Endothelial cell of umbilical vein (primary cell): Measurements from ENCODE around the gene GRAMD4. TPM values are rescaled to one million over a fixed set of nuclear protein-coding genes. Genes with fewer than 3 reads are reported as not detected.

ENCODE experiments used
- BruUV-seq: library from RNA; stranded (reverse); fragments of 400-500 nt; replicated peaks from 2 replicates; lab custom pipeline; 2021; lab: Mats Ljungman, UMichigan
- CTCF ChIA-PET: fragments of 300-600, 350-600 bp; sonication (Branson Sonifier 250); formaldehyde crosslinking; loops from one replicate; lab custom pipeline; 2021; ENCODE audit warnings: antibody characterized with exemption, inconsistent platforms; lab: Charles Lee
- POLR2A ChIA-PET: fragments of 300-600, 350-600 bp; sonication (Branson Sonifier 250); formaldehyde crosslinking; loops from one replicate; lab custom pipeline; 2021; ENCODE audit warnings: antibody characterized with exemption, inconsistent platforms; lab: Charles Lee
- DNase-seq: peaks from one replicate; pipeline ENCODE4 v3.0.0-alpha.2; 2011; ENCODE audit warnings: low read depth, low spot score
- FAIRE-seq: peaks from 2 replicates; lab custom pipeline; 2011; peaks lifted over from hg19 to GRCh38; lab: Jason Lieb, UNC
- H2AFZ ChIP-seq: 2 replicates; pipeline ENCODE4 v1.6.0; 2012; ENCODE audit warnings: low read depth, low read length, control low read depth, inconsistent platforms
- H3K27ac ChIP-seq: 2 replicates; pipeline ENCODE4 v1.5.1; 2011; ENCODE audit warnings: low read depth, mild to moderate bottlenecking, control low read depth, low read length, moderate library complexity; ENCODE audit not compliant: insufficient read depth
- H3K27me3 ChIP-seq, 2 experiments: 2 replicates each; pipeline versions ENCODE4 v1.6.0 to v1.6.1; 2011; ENCODE audit warnings: low read length in 2 of 2, mixed read lengths in 1 of 2; ENCODE audit not compliant: control insufficient read depth in 2 of 2, insufficient read depth in 2 of 2
- H3K36me3 ChIP-seq, 2 experiments: 2 replicates in 1 of 2; 3 replicates in 1 of 2; pipeline ENCODE4 v1.5.1; 2011; ENCODE audit warnings: low read length in 2 of 2, mild to moderate bottlenecking in 1 of 2, moderate library complexity in 1 of 2; ENCODE audit not compliant: control insufficient read depth in 2 of 2, insufficient read depth in 2 of 2; ENCODE audit errors: extremely low read depth in 1 of 2
- H3K4me1 ChIP-seq: 3 replicates; pipeline ENCODE4 v1.5.1; 2011; ENCODE audit warnings: mild to moderate bottlenecking, low read length; ENCODE audit not compliant: control insufficient read depth, insufficient read depth; ENCODE audit errors: extremely low read depth
- H3K4me2 ChIP-seq: 2 replicates; pipeline ENCODE4 v1.6.1; 2011; ENCODE audit warnings: low read length, control low read depth, mixed read lengths; ENCODE audit not compliant: insufficient read depth
- H3K4me3 ChIP-seq, 3 experiments: fragments of 200-600 bp in 1 of 3; sonication (generic), shearing (Covaris generic) in 1 of 3; replicated peaks in 1 of 3; 2 replicates each; pipeline ENCODE4 v1.5.1; 2011 to 2016; ENCODE audit warnings: control low read depth in 3 of 3, low read length in 3 of 3, mild to moderate bottlenecking in 2 of 3, inconsistent platforms in 1 of 3, low read depth in 1 of 3, moderate library complexity in 1 of 3; ENCODE audit not compliant: insufficient read depth in 1 of 3
- H3K79me2 ChIP-seq: 2 replicates; pipeline ENCODE4 v1.6.0; 2012; ENCODE audit warnings: low read length, inconsistent platforms; ENCODE audit not compliant: control insufficient read depth, insufficient read depth
- H3K9ac ChIP-seq: replicated peaks from 2 replicates; pipeline ENCODE3; 2011; ENCODE audit warnings: low read length, control low read depth; ENCODE audit not compliant: insufficient read depth; ENCODE audit errors: extremely low read depth
- H3K9me1 ChIP-seq: replicated peaks from 3 replicates; pipeline ENCODE4 v1.6.0; 2011; ENCODE audit warnings: mild to moderate bottlenecking, low read length; ENCODE audit not compliant: control insufficient read depth, insufficient read depth; ENCODE audit errors: extremely low read depth
- H3K9me3 ChIP-seq: replicated peaks from 2 replicates; pipeline ENCODE4 v1.5.1; 2012; ENCODE audit warnings: low read length, inconsistent platforms; ENCODE audit not compliant: control insufficient read depth, insufficient read depth
- H4K20me1 ChIP-seq: replicated peaks from 2 replicates; pipeline ENCODE3; 2011; ENCODE audit warnings: mild to moderate bottlenecking, low read length; ENCODE audit not compliant: control insufficient read depth, insufficient read depth; ENCODE audit errors: extremely low read depth
- FOS ChIP-seq: IDR thresholded peaks from 2 replicates; pipeline ENCODE4 v1.6.1; 2011; ENCODE audit warnings: mild to moderate bottlenecking, low read length, moderate library complexity, borderline replicate concordance; ENCODE audit not compliant: insufficient read depth
- GATA2 ChIP-seq: IDR thresholded peaks from 2 replicates; pipeline ENCODE4 v1.7.0; 2011; ENCODE audit warnings: low read depth, mild to moderate bottlenecking, moderate library complexity, mixed read lengths, low read length; ENCODE audit not compliant: insufficient read length, insufficient read depth
- JUN ChIP-seq: IDR thresholded peaks from 2 replicates; pipeline ENCODE4 v1.6.1; 2011; ENCODE audit warnings: borderline replicate concordance, low read depth; ENCODE audit not compliant: insufficient read length, insufficient read depth
- MYC ChIP-seq: IDR thresholded peaks from one replicate; pipeline ENCODE4 v1.6.1; 2011; ENCODE audit warnings: mild to moderate bottlenecking, low read depth, low read length
- POLR2AphosphoS5 ChIP-seq: IDR thresholded peaks from 2 replicates; pipeline ENCODE4 v1.6.1; 2012; ENCODE audit warnings: low read depth, mild to moderate bottlenecking, control low read depth, low read length, moderate library complexity; ENCODE audit not compliant: insufficient read depth
- dilution Hi-C: fragments of 300-500 bp; cut with MboI; formaldehyde crosslinking; loops from one replicate; pipeline ENCODE4 v1.15.0; 2019; ENCODE audit warnings: low sequenced_read_pairs; ENCODE audit not compliant: extremely low pct_ligation_motif_present
- intact Hi-C: fragments of 100-400 bp; cut with micrococcal nuclease; formaldehyde crosslinking; loops from one replicate; pipeline ENCODE4 v1.10.0; 2022
- polyA plus RNA-seq, 4 experiments: library from polyadenylated mRNA; depleted of rRNA in 3 of 4; stranded (reverse) in 3 of 4; unstranded in 1 of 4; fragments of >200 nt; gene quantifications; 2 replicates each; pipeline versions ENCODE4 v1.2.1 to v1.2.3, GENCODE V29; 2011 to 2012; ENCODE audit warnings: missing spikeins in 1 of 4
- total RNA-seq: library from RNA; stranded (reverse); gene quantifications from 2 replicates; pipeline ENCODE4 v1.2.3, GENCODE V29; 2021
- TF ChIP-seq, protein P1 (sequence below), 2 donors: IDR thresholded peaks; 1 replicate in 1 of 2; 2 replicates in 1 of 2; pipeline ENCODE4 v1.5.1; 2011; ENCODE audit warnings: low read length in 2 of 2, mild to moderate bottlenecking in 2 of 2, moderate library complexity in 2 of 2, control low read depth in 1 of 2, inconsistent platforms in 1 of 2, low read depth in 1 of 2; ENCODE audit not compliant: insufficient read depth in 1 of 2; ENCODE audit errors: extremely low read depth in 1 of 2
- TF ChIP-seq, protein P2 (sequence below): IDR thresholded peaks from 2 replicates; pipeline ENCODE4 v1.6.1; 2011; ENCODE audit not compliant: insufficient read depth, insufficient read length

Gene GRAMD4
- total and polyA plus RNA-seq, 2 donors (not counting 3 experiments of a cell fraction or from before 2014, with no cell fraction given) = 5.9 to 14.8 TPM

DNA sequence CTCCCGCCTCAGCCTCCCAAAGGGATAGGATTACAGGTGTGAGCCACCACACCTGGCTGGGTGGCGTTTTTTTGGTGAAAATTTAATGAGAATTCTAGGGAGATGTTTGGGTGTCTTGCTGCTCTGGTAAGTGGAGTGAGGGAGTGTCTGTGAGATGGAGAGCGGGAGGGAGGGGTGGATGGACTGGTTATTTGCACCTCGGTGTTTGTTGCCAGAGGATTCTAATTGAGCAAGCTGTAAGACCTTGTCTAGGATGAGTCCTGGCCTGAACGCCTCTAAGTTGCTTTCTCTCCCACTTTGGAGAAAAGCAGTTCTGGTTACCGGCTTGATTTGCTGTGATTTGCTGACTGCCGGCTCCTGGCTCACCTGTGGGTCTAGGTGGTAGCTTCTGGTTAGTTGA lies 22.0 kb upstream of the GRAMD4 start:
- POLR2A ChIA-PET = no interaction called here
- Histone ChIP-seq H3K79me2 (no peaks in the 10 kb centered on the region), H3K27me3 (no peaks in the 10 kb centered on the region), H4K20me1 (no peaks in the 10 kb centered on the region), H3K36me3 (no peaks in the 10 kb centered on the region), H2AFZ (no peak overlapping the region), H3K4me3 (no peak overlapping the region), H3K9me3 (no peaks in the 10 kb centered on the region), H3K4me1 (no peaks in the 10 kb centered on the region), H3K9me1 (no peaks in the 10 kb centered on the region), H3K9ac (no peak overlapping the region), H3K4me2 (no peak overlapping the region), H3K27ac (no peak overlapping the region)
- DNase-seq (no peak), FAIRE-seq (no peak)
- dilution Hi-C loops (no loop called here), intact Hi-C loops (no loop called here)
- no TSS peak for BruUV-seq
- TF ChIP-seq, protein P1, sequence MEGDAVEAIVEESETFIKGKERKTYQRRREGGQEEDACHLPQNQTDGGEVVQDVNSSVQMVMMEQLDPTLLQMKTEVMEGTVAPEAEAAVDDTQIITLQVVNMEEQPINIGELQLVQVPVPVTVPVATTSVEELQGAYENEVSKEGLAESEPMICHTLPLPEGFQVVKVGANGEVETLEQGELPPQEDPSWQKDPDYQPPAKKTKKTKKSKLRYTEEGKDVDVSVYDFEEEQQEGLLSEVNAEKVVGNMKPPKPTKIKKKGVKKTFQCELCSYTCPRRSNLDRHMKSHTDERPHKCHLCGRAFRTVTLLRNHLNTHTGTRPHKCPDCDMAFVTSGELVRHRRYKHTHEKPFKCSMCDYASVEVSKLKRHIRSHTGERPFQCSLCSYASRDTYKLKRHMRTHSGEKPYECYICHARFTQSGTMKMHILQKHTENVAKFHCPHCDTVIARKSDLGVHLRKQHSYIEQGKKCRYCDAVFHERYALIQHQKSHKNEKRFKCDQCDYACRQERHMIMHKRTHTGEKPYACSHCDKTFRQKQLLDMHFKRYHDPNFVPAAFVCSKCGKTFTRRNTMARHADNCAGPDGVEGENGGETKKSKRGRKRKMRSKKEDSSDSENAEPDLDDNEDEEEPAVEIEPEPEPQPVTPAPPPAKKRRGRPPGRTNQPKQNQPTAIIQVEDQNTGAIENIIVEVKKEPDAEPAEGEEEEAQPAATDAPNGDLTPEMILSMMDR (IDR thresholded peaks at IDR 0.05; ENCODE audit: extremely low read depth in 1 of 2, insufficient read depth in 1 of 2, low read depth in 1 of 2, low read length in 2 of 2) = no peak
- TF ChIP-seq JUN (no peak), GATA2 (no peak)
- TF ChIP-seq, protein P2, sequence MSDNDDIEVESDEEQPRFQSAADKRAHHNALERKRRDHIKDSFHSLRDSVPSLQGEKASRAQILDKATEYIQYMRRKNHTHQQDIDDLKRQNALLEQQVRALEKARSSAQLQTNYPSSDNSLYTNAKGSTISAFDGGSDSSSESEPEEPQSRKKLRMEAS = no peak
- CTCF ChIA-PET = interaction anchor here (1.6 kb wide), 1 partner anchor 34 kb away, joined by 4 read pairs; no protein-coding TSS in a partner anchor

DNA sequence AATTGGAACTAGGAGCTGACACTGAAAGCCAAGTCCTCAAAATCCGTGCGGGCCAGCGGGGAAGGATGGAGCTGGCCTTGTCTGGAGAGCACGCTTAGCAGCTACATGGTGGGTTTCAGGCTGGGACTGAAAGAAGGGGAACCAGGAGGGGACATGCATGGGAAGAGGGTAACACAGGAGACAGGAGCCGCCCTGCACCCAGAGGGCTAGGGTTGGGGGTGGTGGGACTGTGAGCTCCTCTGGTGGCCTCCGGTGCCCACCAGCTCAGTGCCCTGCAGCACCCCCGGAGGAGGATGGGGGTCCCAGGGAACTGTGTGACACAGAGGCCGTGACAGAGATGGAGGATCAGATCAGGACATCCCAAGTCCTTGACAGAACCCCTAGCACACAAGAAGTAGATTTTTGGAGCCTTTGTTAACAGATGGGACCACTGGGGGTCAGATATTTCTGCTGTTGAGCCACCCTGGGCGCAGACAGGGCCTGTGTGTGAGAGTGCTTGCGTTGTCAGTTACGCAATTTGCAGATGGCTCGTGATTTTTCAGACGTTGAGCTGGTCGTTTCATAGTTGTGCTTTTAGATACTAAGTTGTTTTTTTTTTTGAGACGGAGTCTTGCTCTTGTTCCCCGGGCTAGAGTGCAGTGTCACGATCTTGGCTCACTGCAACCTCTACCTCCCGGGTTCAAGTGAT lies 21.3 kb upstream of the GRAMD4 start:
- Histone ChIP-seq H3K79me2 (no peaks in the 10 kb centered on the region), H3K9me1 (no peaks in the 10 kb centered on the region), H2AFZ (no peak overlapping the region), H3K4me2 (no peak overlapping the region), H3K4me3 (no peak overlapping the region), H3K9me3 (no peaks in the 10 kb centered on the region), H4K20me1 (no peaks in the 10 kb centered on the region), H3K36me3 (no peaks in the 10 kb centered on the region), H3K9ac (no peak overlapping the region), H3K27me3 (no peaks in the 10 kb centered on the region), H3K4me1 (no peaks in the 10 kb centered on the region), H3K27ac (no peak overlapping the region)
- BruUV-seq = no TSS peak
- TF ChIP-seq, protein P1 (IDR thresholded peaks at IDR 0.05; ENCODE audit: extremely low read depth in 1 of 2, insufficient read depth in 1 of 2, low read depth in 1 of 2, low read length in 2 of 2) = no peak
- no peak for TF ChIP-seq GATA2
- no peak for TF ChIP-seq MYC
- TF ChIP-seq FOS = no peak
- TF ChIP-seq JUN = no peak
- TF ChIP-seq, protein P2 = no peak
- no peak for TF ChIP-seq POLR2AphosphoS5
- dilution Hi-C loops = no loop called here
- ChIA-PET POLR2A (no interaction called here), CTCF (interaction anchor here (1.6 kb wide), 1 partner anchor 35 kb away, joined by 4 read pairs; no protein-coding TSS in a partner anchor)
- DNase-seq (no peak), FAIRE-seq (no peak)
- intact Hi-C loops = no loop called here
